Measurements from ENCODE around the gene ODF2. TPM values are rescaled to one million over a fixed set of nuclear protein-coding genes. Genes with fewer than 3 reads are reported as not detected.

Gene ODF2
- total and polyA plus RNA-seq, 2 of the 13 experiments (the other 11 are each of a cell fraction or from before 2014, with no cell fraction given), result 9.8 to 31.3 TPM

DNA sequence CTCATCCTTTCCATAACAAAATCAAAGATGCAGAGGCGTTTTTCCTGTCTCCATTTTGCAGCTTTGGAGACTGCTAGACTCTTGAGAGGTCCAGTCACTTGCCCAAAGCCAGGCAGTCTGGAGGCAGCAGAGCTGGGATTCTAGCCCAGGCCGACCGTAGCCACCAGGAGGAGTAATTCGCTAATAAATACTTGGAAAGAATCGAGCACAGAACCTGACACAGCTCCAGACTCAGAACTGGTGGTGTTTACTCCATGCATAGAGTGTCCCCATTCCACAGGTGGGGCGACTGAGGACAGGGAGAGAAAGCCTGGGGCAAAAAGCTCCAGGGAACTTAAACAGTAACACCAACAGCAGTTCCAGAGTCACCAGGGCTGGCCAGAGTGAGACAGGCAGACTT, 45.8 kb upstream of the ODF2 start (continued):
- TF ChIP-seq NFIB (CRISPR knock-in tag; IDR thresholded peaks at IDR 0.05; ENCODE audit: borderline replicate concordance) (no peak), MTERF4 (CRISPR knock-in tag; IDR thresholded peaks at IDR 0.05) (no peak), ZMYM3 (CRISPR knock-in tag; IDR thresholded peaks at IDR 0.05) (peak; percentile 56), ZNF282 (IDR thresholded peaks at IDR 0.05; ENCODE audit: partially characterized antibody) (no peak), TEAD3 (CRISPR knock-in tag; optimal IDR thresholded peaks at IDR 0.05; ENCODE audit: borderline replicate concordance) (no peak), ELF1 (CRISPR knock-in tag; IDR thresholded peaks at IDR 0.05) (no peak), ZNF567 (CRISPR knock-in tag; IDR thresholded peaks at IDR 0.05; ENCODE audit: borderline replicate concordance) (no peak), KDM1A (CRISPR knock-in tag; IDR thresholded peaks at IDR 0.05) (0 out of 2 replicates have a peak, but pooled peaks have one; percentile 64), TCF7 (IDR thresholded peaks at IDR 0.05; ENCODE audit: low read depth) (no peak), NR2F6 (IDR thresholded peaks at IDR 0.05) (no peak), NR2F6 (CRISPR knock-in tag; IDR thresholded peaks at IDR 0.05) (no peak), STAG1 (CRISPR knock-in tag; IDR thresholded peaks at IDR 0.05) (peak; percentile 40), RBM22 (optimal IDR thresholded peaks at IDR 0.05; ENCODE audit: low read length) (no peak), ZFP36L1 (CRISPR knock-in tag; IDR thresholded peaks at IDR 0.05) (no peak)
- TF ChIP-seq, protein P1, sequence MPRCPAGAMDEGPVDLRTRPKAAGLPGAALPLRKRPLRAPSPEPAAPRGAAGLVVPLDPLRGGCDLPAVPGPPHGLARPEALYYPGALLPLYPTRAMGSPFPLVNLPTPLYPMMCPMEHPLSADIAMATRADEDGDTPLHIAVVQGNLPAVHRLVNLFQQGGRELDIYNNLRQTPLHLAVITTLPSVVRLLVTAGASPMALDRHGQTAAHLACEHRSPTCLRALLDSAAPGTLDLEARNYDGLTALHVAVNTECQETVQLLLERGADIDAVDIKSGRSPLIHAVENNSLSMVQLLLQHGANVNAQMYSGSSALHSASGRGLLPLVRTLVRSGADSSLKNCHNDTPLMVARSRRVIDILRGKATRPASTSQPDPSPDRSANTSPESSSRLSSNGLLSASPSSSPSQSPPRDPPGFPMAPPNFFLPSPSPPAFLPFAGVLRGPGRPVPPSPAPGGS (CRISPR knock-in tag; IDR thresholded peaks at IDR 0.05), result no peak
- TF ChIP-seq, protein P2, sequence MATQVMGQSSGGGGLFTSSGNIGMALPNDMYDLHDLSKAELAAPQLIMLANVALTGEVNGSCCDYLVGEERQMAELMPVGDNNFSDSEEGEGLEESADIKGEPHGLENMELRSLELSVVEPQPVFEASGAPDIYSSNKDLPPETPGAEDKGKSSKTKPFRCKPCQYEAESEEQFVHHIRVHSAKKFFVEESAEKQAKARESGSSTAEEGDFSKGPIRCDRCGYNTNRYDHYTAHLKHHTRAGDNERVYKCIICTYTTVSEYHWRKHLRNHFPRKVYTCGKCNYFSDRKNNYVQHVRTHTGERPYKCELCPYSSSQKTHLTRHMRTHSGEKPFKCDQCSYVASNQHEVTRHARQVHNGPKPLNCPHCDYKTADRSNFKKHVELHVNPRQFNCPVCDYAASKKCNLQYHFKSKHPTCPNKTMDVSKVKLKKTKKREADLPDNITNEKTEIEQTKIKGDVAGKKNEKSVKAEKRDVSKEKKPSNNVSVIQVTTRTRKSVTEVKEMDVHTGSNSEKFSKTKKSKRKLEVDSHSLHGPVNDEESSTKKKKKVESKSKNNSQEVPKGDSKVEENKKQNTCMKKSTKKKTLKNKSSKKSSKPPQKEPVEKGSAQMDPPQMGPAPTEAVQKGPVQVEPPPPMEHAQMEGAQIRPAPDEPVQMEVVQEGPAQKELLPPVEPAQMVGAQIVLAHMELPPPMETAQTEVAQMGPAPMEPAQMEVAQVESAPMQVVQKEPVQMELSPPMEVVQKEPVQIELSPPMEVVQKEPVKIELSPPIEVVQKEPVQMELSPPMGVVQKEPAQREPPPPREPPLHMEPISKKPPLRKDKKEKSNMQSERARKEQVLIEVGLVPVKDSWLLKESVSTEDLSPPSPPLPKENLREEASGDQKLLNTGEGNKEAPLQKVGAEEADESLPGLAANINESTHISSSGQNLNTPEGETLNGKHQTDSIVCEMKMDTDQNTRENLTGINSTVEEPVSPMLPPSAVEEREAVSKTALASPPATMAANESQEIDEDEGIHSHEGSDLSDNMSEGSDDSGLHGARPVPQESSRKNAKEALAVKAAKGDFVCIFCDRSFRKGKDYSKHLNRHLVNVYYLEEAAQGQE (IDR thresholded peaks at IDR 0.05; ENCODE audit: borderline replicate concordance in 1 of 2, low read depth in 1 of 2, low read length in 2 of 2), result no peak

All from HepG2 (cell line).